SIG-M5 treated with dmso at 0.1 percent for 504 hours (cell line): ENCODE measurements around the gene UBTD1.
A peak's percentile ranks its signal among the peaks of the same experiment; 100 is the strongest.
"Not testable (repeated sequence)": the region's sequence is repeated elsewhere in the genome, so short reads cannot be mapped to it uniquely, and the experiment has no call there.

ENCODE experiments used
- DNase-seq: peaks from one replicate; lab custom pipeline; 2025; ENCODE audit not compliant: unreplicated experiment; lab: John Stamatoyannopoulos, UW

UBTD1 gene

DNA sequence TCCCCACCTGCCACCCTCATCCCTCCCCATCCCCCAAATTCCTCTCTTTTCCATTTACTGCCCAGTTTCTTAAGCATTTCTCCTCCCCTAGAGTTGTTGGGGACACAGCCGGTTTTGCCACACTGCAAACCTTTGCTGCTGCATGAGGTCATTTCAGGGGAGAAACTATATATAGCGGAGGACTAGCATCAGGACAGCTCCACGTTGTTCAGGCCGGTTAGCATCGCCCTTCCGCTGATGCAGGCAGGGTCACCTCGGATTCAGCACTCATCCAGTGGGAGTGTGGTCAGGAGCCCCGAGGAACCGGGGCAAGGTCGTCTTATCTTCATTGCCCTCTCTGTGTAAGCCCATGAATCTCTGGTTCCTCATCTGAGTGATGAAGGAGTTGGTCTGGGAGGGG is 15.6 kb downstream of the UBTD1 start:
- no peak for DNase-seq

- DNase-seq: no peak
Measured at GRCh38 chr10:97515271-97515978, 16.7 kb downstream of the UBTD1 start.

DNA sequence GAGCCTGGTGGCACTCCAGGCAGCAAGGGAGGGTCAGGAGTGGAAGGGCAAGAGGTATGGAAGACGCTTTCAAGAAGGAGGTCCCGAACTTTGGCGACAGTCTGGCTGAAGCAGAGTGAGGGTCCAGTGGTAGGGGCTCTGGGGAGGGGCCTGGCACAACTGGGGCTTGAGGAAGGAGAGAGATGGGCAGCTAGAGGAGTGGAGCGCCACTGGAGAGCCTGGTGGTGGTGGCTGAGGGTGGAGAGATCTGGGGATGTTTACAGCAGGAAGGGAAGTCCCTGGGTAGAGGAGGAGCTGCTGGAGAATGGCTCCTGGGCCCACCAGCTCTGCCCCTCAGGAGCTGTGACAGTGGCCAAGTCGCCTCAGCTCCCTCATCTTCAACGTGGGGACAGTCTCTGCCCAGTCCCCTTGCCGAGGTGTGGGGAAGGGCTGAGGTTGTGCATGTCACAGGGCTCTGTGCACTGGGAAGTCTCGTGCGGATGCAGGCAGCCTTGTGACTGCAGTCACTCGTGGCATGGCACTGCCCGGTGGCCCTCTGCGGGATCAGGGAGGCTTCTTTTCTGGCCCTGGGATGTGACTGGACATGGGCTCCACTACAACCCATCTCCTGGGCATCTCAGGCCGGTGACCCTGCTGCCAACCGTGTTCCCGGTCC is 18.5 kb downstream of the UBTD1 start:
- DNase-seq: no peak

GRCh38 chr10:97517778-97518300 is 19.1 kb downstream of the UBTD1 start:
- no peak for DNase-seq

DNA sequence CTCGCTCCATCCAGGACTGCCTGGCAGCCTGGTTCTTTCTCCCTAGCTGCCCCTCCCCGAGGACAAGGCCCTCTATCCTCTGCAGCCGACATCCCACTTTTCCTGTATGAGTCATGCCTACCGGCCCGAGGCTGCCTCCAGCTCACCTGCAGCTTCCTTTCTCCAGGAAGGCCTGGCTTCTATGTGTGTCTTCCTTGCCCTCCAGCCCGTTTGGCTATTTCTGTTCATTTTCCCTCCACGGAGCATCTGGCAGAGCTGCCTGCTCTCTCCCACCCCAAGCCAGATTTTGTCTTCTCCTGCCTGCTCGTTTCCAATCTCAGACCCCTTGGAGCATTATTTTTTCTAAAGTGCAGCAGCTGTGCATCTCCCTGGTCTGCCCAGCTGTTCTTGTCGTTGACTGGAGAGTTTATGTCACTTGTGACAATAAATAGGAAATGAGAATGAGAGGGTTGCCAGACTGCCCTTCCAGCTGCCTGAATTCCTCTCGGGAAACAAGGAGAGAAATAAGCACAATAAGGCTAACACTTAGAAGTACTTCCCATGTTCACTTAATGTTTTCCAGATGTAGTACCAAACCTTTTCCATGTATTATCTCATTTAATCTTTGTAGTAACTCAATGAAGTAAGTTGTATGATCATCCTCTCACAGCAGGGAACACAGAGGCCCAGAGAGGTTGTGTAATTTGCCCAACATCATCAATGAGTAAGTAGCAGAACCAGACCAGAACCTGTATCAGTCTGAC is 19.7 kb downstream of the UBTD1 start:
- no peak for DNase-seq

GRCh38 chr10:97519342-97519741 is 20.6 kb downstream of the UBTD1 start:
- no peak for DNase-seq

- DNase-seq: no peak
Measured at GRCh38 chr10:97520520-97520919, 21.8 kb downstream of the UBTD1 start.

GRCh38 chr10:97520978-97521761 is 22.4 kb downstream of the UBTD1 start:
- DNase-seq: no peak

- DNase-seq: no peak
Measured at GRCh38 chr10:97522071-97522470, 23.3 kb downstream of the UBTD1 start.

- no peak for DNase-seq
Measured at GRCh38 chr10:97522937-97523336, 24.2 kb downstream of the UBTD1 start.

DNA sequence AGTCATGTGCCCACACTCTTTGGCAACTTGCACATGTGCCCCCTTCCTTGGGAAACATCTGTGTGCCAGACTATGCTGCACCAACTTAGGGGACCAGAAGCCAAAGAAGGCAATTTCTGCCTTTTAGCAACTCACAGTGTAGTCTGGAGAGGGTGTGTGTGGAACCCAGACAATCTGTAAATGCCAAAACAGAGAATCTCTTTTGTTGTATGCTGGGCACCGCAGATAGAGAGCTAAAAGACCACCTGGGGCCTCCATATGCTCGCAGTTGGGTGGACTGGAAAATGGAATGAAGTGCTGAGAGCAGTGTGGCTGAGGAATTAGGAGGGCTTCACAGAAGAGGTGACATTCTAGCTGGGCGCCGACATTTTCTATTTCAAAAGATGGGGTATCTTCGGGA is 26.4 kb downstream of the UBTD1 start:
- no peak for DNase-seq

GRCh38 chr10:97525683-97526110 is 27.0 kb downstream of the UBTD1 start:
- DNase-seq: no peak

DNA sequence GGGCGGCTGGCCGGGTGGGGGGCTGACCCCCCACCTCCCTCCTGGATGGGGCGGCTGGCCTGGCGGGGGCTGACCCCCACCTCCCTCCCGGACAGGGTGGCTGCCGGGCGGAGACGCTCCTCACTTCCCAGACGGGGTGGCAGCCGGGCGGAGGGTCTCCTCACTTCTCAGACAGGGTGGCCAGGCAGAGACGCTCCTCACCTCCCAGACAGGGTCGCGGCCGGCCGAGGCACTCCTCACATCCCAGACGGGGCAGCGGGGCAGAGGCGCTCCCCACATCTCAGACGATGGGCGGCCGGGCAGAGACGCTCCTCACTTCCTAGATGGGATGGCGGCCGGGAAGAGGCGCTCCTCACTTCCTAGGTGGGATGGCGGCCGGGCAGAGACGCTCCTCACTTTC is 30.2 kb downstream of the UBTD1 start:
- DNase-seq: not testable (repeated sequence)

DNA sequence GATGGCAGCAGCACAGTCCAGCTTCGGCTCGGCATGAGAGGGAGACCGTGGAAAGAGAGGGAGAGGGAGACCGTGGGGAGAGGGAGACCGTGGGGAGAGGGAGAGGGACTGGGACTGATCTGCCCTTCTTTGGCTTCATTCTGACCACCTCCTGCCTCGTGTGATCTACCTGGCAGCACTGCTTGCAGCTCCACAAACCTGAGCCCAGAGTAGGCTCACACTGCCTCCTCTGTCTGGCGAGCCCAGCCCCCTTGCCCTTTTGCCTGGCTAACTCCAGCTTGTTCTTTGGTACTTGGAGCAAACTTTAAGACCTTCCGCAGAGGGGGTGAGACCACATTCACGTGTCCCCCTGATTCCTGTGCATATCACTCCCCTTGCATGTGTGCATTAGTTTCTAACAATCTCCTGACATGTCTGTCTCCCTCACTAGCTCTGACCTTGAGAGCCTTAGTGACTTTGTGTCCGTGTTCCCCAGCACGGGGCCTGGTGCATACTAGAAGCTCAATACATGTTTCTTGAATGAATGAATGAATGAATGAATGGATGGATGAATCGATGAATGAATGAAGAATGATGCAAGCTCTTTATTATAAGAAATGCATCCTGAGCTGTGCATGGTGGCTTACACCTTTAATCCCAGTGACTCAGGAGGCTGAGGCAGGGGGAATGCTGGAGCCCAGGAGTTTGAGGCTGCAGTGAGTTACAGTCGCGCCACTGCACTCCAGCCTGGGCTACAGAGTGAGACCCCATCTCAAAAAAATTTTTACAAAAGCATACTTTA is 31.2 kb downstream of the UBTD1 start:
- no peak for DNase-seq

DNA sequence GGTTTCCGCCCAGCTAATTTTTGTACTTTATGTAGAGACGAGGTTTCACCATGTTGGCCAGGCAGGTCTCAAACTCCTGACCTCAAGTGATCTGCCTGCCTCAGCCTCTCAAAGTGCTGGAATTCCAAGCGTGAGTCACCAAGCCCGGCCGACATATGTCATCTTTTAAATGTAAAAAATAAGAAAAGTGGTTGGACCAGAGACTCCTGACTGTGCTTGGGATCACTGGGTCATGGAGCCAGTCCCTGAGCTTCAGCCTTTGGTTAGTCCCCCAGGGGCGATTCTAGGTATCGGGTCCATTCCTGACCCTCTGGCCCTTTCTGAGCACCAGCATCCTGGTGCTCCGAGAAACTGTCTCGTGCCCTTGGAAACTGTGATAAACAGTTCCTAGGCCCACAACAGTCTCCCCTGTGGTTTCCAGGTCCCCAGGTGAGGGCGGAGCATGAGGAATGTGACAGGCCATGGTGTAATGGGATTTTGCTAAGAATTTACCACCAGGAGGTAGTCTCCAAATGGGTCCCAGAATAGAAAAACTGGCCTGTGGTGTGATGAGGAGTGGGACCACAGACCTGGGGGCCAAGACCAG is 32.8 kb downstream of the UBTD1 start:
- DNase-seq: no peak

GRCh38 chr10:97532935-97533671 is 34.4 kb downstream of the UBTD1 start:
- DNase-seq: no peak

DNA sequence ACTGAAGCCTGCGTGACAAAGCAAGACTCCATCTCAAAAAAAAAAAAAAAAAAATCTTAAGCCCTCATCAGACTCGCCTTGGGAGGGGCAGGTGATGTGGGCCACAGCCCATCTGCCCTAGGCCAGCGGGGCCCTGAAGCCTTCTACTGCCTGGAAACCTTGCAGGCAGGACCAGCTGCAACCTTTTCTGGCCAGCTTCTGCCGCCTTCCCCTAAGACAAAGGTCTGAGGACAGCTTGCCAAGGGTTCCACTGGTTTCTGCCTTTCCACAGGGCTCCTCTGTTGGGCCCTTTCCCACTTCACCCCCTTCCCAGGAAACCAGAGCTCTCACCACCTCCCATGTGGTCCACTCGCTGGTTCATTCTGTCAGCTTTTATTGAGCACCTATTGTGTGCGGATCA is 35.2 kb downstream of the UBTD1 start:
- DNase-seq: no peak

- peak; percentile 44 for DNase-seq
Measured at GRCh38 chr10:97534746-97535367, 36.1 kb downstream of the UBTD1 start.
